Naive thymus-derived CD4-positive, alpha-beta T cell (primary cell): ENCODE measurements around the gene AP4E1. TPM values are rescaled to one million over a fixed set of nuclear protein-coding genes. Genes with fewer than 3 reads are reported as not detected.
A peak's percentile ranks its signal among the peaks of the same experiment; 100 is the strongest.
"Not testable (repeated sequence)": the region's sequence is repeated elsewhere in the genome, so short reads cannot be mapped to it uniquely, and the experiment has no call there.

Experiments
- ATAC-seq: fragments of 150-1000 bp; cut with Tn5 transposase; 2 replicates; pipeline ENCODE4 v1.10.0; 2021; ENCODE audit warnings: mild to moderate bottlenecking, moderate library complexity
- CTCF ChIA-PET: fragments of 350-600 bp; sonication (Branson Sonifier 250); formaldehyde crosslinking; loops from one replicate; lab custom pipeline; 2021; ENCODE audit warnings: antibody characterized with exemption; lab: Charles Lee
- POLR2A ChIA-PET: fragments of 350-600 bp; sonication (Branson Sonifier 250); formaldehyde crosslinking; loops from one replicate; lab custom pipeline; 2021; ENCODE audit warnings: antibody characterized with exemption, inconsistent platforms; lab: Charles Lee
- DNase-seq, 9 donors: peaks; one replicate each; pipeline versions ENCODE4 v3.0.0 to v3.0.0-alpha.2; 2020 to 2022; ENCODE audit warnings: mixed read lengths in 1 of 9
- H3K27ac ChIP-seq: one replicate; pipeline ENCODE4 v1.7.0; 2013; ENCODE audit warnings: mild to moderate bottlenecking, low read depth, low read length, moderate library complexity
- H3K27me3 ChIP-seq, 2 donors: one replicate each; pipeline ENCODE4 v1.7.0; 2013; ENCODE audit warnings: low read length in 2 of 2, mild to moderate bottlenecking in 2 of 2, moderate library complexity in 2 of 2; ENCODE audit not compliant: control insufficient read depth in 2 of 2, insufficient read depth in 2 of 2
- H3K36me3 ChIP-seq, 3 experiments: 1 replicate in 2 of 3; 2 replicates in 1 of 3; pipeline ENCODE4 v1.7.0; 2013; ENCODE audit warnings: low read length in 3 of 3, mild to moderate bottlenecking in 3 of 3, moderate library complexity in 1 of 3; ENCODE audit not compliant: insufficient read depth in 3 of 3, control insufficient read depth in 2 of 3
- H3K4me1 ChIP-seq, 2 donors: one replicate each; pipeline ENCODE4 v1.7.0; 2013; ENCODE audit warnings: low read length in 2 of 2, mild to moderate bottlenecking in 2 of 2, moderate library complexity in 1 of 2; ENCODE audit not compliant: control insufficient read depth in 2 of 2, insufficient read depth in 2 of 2
- H3K4me3 ChIP-seq: 2 replicates; pipeline ENCODE4 v1.7.0; 2013; ENCODE audit warnings: mild to moderate bottlenecking, low read length
- H3K9me3 ChIP-seq, 3 experiments: 1 replicate in 2 of 3; 2 replicates in 1 of 3; pipeline ENCODE4 v1.7.0; 2013; ENCODE audit warnings: low read length in 3 of 3; ENCODE audit not compliant: control insufficient read depth in 2 of 3
- H3K27ac Mint-ChIP-seq, 9 donors: one replicate each; pipeline ENCODE4 v1.8.0; 2020 to 2022; ENCODE audit warnings: mixed read lengths in 9 of 9, mild to moderate bottlenecking in 8 of 9, moderate library complexity in 5 of 9, inconsistent platforms in 2 of 9
- H3K27me3 Mint-ChIP-seq, 5 donors: one replicate each; pipeline ENCODE4 v1.8.0; 2021 to 2022; ENCODE audit warnings: mixed read lengths in 5 of 5, mild to moderate bottlenecking in 1 of 5
- H3K36me3 Mint-ChIP-seq, 5 donors: one replicate each; pipeline ENCODE4 v1.8.0; 2020 to 2022; ENCODE audit warnings: mixed read lengths in 5 of 5, mild to moderate bottlenecking in 3 of 5, inconsistent platforms in 1 of 5
- H3K4me1 Mint-ChIP-seq, 7 donors: one replicate each; pipeline ENCODE4 v1.8.0; 2020 to 2022; ENCODE audit warnings: mixed read lengths in 7 of 7, mild to moderate bottlenecking in 3 of 7, inconsistent platforms in 1 of 7
- H3K4me3 Mint-ChIP-seq, 10 donors: one replicate each; pipeline ENCODE4 v1.8.0; 2020 to 2022; ENCODE audit warnings: mild to moderate bottlenecking in 10 of 10, mixed read lengths in 10 of 10, moderate library complexity in 6 of 10, inconsistent platforms in 2 of 10
- H3K9me3 Mint-ChIP-seq, 11 donors: one replicate each; pipeline ENCODE4 v1.8.0; 2020 to 2022; ENCODE audit warnings: mixed read lengths in 11 of 11, mild to moderate bottlenecking in 4 of 11, inconsistent platforms in 1 of 11, moderate library complexity in 1 of 11
- intact Hi-C, 2 donors: fragments of 100-400 bp; cut with micrococcal nuclease; formaldehyde crosslinking; loops; one replicate each; pipeline ENCODE4 v1.15.1; 2023
- polyA plus RNA-seq, 2 donors: library from polyadenylated mRNA; unstranded; fragments of 300-500 nt; fragmentation: Illumina TruSeq; gene quantifications; one replicate each; pipeline ENCODE4 v1.2.3, GENCODE V29; 2021
- total RNA-seq, 6 experiments: library from RNA in 5 of 6; stranded (reverse) in 5 of 6; gene quantifications; 1 replicate in 5 of 6; 2 replicates in 1 of 6; pipeline ENCODE4 v1.2.3 and lab custom pipeline; 2021 to 2026

AP4E1 gene
- total and polyA plus RNA-seq, 7 experiments from 2014 or later, result 3.0 to 13.8 (median 12.4) TPM

DNA sequence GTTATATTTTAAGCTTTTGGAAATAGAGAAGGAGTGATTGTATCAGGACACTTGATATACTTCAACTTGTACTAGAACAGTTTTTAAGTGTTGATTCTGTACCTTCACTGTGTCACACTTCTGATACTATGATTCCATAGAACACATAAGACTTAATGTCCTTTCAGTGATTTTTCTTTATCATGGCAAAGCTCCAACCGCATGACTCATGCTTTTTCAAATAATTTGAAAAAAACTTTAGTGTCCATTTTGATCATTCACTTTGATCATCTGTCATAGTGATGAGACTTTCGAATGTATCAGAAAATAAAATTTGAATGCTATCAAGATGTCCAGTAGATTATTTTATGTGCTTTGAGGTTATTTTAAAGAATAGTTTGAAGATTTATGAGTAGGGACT lies 32.0 kb downstream of the AP4E1 start:
- ATAC-seq (no peak), DNase-seq (no peak)
- Mint-ChIP-seq H3K36me3 (peaks cover 10 to 52% (median 43%) of the 10 kb centered on the region in 5 donors), H3K4me3 (no peak overlapping the region), H3K27ac (no peak overlapping the region), H3K27me3 (no peaks in the 10 kb centered on the region), H3K4me1 (peaks cover 0 to 4% (median 0%) of the 10 kb centered on the region in 7 donors), H3K9me3 (no peaks in the 10 kb centered on the region)
- intact Hi-C loops, result no loop called here
- POLR2A ChIA-PET, result no interaction called here
- Histone ChIP-seq H3K9me3 (no peaks in the 10 kb centered on the region), H3K27ac (no peak overlapping the region), H3K4me1 (no peaks in the 10 kb centered on the region), H3K36me3 (peaks cover 0 to 23% (median 2%) of the 10 kb centered on the region in 3 experiments), H3K4me3 (no peak overlapping the region), H3K27me3 (no peaks in the 10 kb centered on the region)
- CTCF ChIA-PET, result no interaction called here

DNA sequence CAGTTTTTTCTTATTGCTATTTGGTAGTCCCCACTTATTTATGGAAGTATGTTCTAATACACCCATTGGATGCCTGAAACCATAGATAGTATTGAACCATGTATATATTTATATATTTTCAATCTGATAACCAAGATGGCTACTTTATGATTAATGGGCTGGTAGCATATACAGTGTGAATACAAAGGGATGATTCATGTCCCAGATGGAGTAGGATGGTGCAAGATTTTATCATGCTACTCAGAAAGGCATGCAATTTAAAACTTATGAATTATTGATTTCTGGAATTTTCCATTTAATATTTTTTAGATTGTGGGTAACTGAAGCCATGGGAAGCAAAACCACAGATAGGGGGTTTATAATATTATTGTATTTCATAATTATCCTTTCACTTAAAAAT lies 35.2 kb downstream of the AP4E1 start:
- ChIA-PET CTCF (no interaction called here), POLR2A (no interaction called here)
- Histone ChIP-seq H3K27me3 (no peaks in the 10 kb centered on the region), H3K36me3 (peaks cover 2 to 26% (median 3%) of the 10 kb centered on the region in 3 experiments), H3K4me3 (no peak overlapping the region), H3K4me1 (no peaks in the 10 kb centered on the region), H3K9me3 (no peaks in the 10 kb centered on the region), H3K27ac (no peak overlapping the region)
- Mint-ChIP-seq H3K4me3 (no peak overlapping the region), H3K9me3 (no peaks in the 10 kb centered on the region), H3K27me3 (no peaks in the 10 kb centered on the region), H3K4me1 (peaks cover 0 to 1% (median 0%) of the 10 kb centered on the region in 7 donors), H3K27ac (no peak overlapping the region), H3K36me3 (peaks cover 7 to 54% (median 41%) of the 10 kb centered on the region in 5 donors)
- intact Hi-C loops, result no loop called here
- ATAC-seq (no peak), DNase-seq (no peak)

DNA sequence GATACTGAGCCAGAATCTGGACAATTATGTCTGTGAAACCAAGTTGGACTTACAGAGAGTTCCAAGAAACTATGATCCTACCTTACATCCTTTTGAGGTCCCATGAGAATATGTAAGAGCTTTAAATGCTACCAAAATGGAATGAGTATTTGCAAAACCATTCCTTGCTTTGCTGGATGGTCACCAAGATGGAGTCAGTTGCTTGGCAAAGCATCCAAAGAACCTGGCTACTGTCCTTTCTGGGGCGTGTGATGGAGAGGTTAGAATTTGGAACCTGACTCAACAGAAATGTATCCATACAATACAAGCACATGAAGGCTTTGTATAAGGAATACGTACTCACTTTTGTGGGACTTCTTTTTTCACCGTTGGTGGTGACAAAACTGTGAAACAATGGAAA lies 36.2 kb downstream of the AP4E1 start:
- H3K9me3 Mint-ChIP-seq, result peaks cover 0 to 3% (median 0%) of the 10 kb centered on the region in 11 donors
- H3K27me3 Mint-ChIP-seq, result no peaks in the 10 kb centered on the region
- intact Hi-C loops, result no loop called here
- no peaks in the 10 kb centered on the region for H3K27me3 ChIP-seq
- H3K36me3 Mint-ChIP-seq, result peaks cover 7 to 61% (median 47%) of the 10 kb centered on the region in 5 donors
- H3K9me3 ChIP-seq, result no peaks in the 10 kb centered on the region
- H3K4me3 ChIP-seq, result no peak overlapping the region
- CTCF ChIA-PET, result no interaction called here
- H3K36me3 ChIP-seq, result peaks cover 2 to 25% (median 3%) of the 10 kb centered on the region in 3 experiments
- ATAC-seq (no peak), DNase-seq (no peak)
- no peak overlapping the region for H3K4me3 Mint-ChIP-seq
- no peaks in the 10 kb centered on the region for H3K4me1 ChIP-seq
- POLR2A ChIA-PET, result no interaction called here
- H3K27ac ChIP-seq, result no peak overlapping the region
- no peak overlapping the region for H3K27ac Mint-ChIP-seq
- H3K4me1 Mint-ChIP-seq, result peaks cover 0 to 1% (median 0%) of the 10 kb centered on the region in 7 donors

DNA sequence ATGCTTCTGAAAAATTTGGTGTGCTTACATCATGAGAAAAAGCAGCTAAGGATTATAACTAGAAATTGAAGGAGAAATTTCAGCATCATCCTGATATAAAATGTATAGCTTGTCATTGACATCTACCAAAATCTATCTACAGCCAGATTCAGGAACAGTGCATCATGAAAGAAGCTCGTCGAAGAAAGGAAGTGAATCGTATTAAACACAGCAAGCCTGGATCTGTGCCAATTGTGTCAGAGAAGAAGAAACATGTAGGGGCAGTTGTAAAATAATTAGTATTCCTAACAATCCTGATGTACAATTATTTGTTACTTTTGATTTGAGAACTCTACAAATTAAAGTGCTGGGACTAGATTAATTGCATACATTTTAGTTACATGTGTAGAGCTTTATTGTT lies 37.2 kb downstream of the AP4E1 start:
- H3K4me1 Mint-ChIP-seq, result peaks cover 0 to 1% (median 0%) of the 10 kb centered on the region in 7 donors
- Histone ChIP-seq H3K4me3 (no peak overlapping the region), H3K36me3 (peaks cover 2 to 35% (median 3%) of the 10 kb centered on the region in 3 experiments), H3K9me3 (no peaks in the 10 kb centered on the region), H3K4me1 (no peaks in the 10 kb centered on the region), H3K27ac (no peak overlapping the region), H3K27me3 (no peaks in the 10 kb centered on the region)
- no peak overlapping the region for H3K27ac Mint-ChIP-seq
- intact Hi-C loops, result no loop called here
- ATAC-seq, result no peak
- DNase-seq, result no peak
- peaks cover 0 to 9% (median 1%) of the 10 kb centered on the region in 11 donors for H3K9me3 Mint-ChIP-seq
- H3K4me3 Mint-ChIP-seq, result no peak overlapping the region
- H3K36me3 Mint-ChIP-seq, result peaks cover 9 to 71% (median 52%) of the 10 kb centered on the region in 5 donors
- no peaks in the 10 kb centered on the region for H3K27me3 Mint-ChIP-seq
- ChIA-PET CTCF (no interaction called here), POLR2A (no interaction called here)

DNA sequence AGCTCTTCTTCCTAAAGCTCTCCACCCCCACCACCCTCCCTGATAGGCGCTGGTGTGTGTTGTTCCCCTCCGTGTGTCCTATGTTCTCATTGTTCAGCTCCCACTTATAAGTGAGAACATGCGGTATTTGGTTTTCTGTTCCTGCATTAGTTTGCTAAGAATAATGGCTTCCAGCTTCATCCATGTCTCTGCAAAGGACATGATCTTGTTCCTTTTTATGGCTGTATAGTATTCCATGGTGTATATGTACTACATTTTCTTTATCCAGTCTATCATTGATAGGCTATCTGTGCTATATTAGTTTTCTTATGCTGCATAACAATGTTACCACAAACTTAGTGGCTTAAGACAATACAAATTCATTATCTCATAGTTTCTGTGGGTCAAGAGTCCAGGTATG lies 42.3 kb downstream of the AP4E1 start:
- not testable (repeated sequence) for H3K27ac Mint-ChIP-seq

DNA sequence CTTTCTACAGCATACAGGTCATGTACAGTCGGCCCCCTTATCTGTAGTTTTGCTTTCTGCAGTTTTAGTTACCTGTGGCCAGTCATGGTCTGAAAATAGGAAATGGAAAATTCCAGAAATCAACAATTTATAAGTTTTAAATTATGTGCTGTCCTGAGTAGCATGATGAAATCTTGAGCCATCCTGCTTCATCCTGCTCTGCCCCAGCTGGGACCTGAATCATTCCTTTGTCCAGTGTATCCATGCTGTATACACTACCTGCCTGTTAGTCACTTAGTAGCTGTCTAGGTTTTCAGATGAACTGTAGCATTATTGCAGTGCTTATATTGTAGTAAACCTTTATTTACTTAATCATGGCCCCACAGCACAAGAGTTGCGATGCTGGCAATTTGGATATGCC lies 44.8 kb downstream of the AP4E1 start:
- intact Hi-C loops, result no loop called here
- no peaks in the 10 kb centered on the region for H3K27me3 ChIP-seq
- H3K4me1 ChIP-seq, result no peaks in the 10 kb centered on the region
- no peak for ATAC-seq
- no peak overlapping the region for H3K4me3 Mint-ChIP-seq
- H3K9me3 ChIP-seq, result no peaks in the 10 kb centered on the region
- H3K36me3 ChIP-seq, result peaks cover 6 to 69% (median 13%) of the 10 kb centered on the region in 3 experiments
- H3K27ac ChIP-seq, result no peak overlapping the region
- no peak for DNase-seq
- POLR2A ChIA-PET, result no interaction called here
- H3K4me3 ChIP-seq, result no peak overlapping the region
- peaks cover 0 to 48% (median 23%) of the 10 kb centered on the region in 11 donors for H3K9me3 Mint-ChIP-seq
- peaks cover 0 to 3% (median 0%) of the 10 kb centered on the region in 7 donors for H3K4me1 Mint-ChIP-seq
- peaks cover 42 to 98% (median 85%) of the 10 kb centered on the region in 5 donors for H3K36me3 Mint-ChIP-seq
- H3K27ac Mint-ChIP-seq, result no peak overlapping the region
- H3K27me3 Mint-ChIP-seq, result no peaks in the 10 kb centered on the region
- CTCF ChIA-PET, result no interaction called here

More for the DNA sequence above, 42.3 kb downstream of the AP4E1 start:
- POLR2A ChIA-PET, H3K9me3 ChIP-seq, H3K4me1 Mint-ChIP-seq, H3K4me3 Mint-ChIP-seq, DNase-seq, CTCF ChIA-PET, H3K4me1 ChIP-seq, intact Hi-C loops, H3K27me3 ChIP-seq, ATAC-seq, H3K4me3 ChIP-seq, H3K27ac ChIP-seq, H3K27me3 Mint-ChIP-seq: not testable (repeated sequence)
- H3K36me3 ChIP-seq, result peaks cover 2 to 50% (median 7%) of the 10 kb centered on the region in 3 experiments
- peaks cover 0 to 32% (median 19%) of the 10 kb centered on the region in 11 donors for H3K9me3 Mint-ChIP-seq
- H3K36me3 Mint-ChIP-seq, result peaks cover 35 to 89% (median 72%) of the 10 kb centered on the region in 5 donors

DNA sequence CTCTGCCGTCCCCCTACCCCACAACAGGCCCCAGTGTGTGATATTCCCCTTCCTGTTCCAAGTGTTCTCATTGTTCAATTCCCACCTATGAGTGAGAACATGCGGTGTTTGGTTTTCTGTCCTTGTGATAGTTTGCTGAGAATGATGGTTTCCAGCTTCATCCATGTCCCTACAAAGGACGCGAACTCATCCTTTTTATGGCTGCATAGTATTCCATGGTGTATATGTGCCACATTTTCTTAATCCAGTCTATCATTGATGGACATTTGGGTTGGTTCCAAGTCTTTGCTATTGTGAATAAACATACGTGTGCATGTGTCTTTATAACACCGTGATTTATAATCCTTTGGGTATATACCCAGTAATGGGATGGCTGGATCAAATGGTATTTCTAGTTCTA lies 46.4 kb downstream of the AP4E1 start:
- H3K9me3 Mint-ChIP-seq, result peaks cover 3 to 63% (median 30%) of the 10 kb centered on the region in 11 donors
- ATAC-seq, CTCF ChIA-PET, H3K27me3 Mint-ChIP-seq, POLR2A ChIA-PET, H3K27ac ChIP-seq, H3K4me1 Mint-ChIP-seq, DNase-seq, H3K9me3 ChIP-seq, intact Hi-C loops, H3K27ac Mint-ChIP-seq, H3K4me1 ChIP-seq, H3K4me3 ChIP-seq, H3K27me3 ChIP-seq: not testable (repeated sequence)
- peak overlapping the region in 1 of 10 donors; percentile 49 for H3K4me3 Mint-ChIP-seq
- peaks cover 18 to 81% (median 18%) of the 10 kb centered on the region in 3 experiments for H3K36me3 ChIP-seq
- peaks cover 56 to 100% (median 92%) of the 10 kb centered on the region in 5 donors for H3K36me3 Mint-ChIP-seq
